HG02852 (cell line): ENCODE results near the gene OR4D6.

Source experiments
- ATAC-seq: cut with Tn5 transposase; IDR thresholded peaks from one replicate; pipeline ENCODE4 v1.9.1; 2021; ENCODE audit warnings: mild to moderate bottlenecking, moderate library complexity; ENCODE audit not compliant: unreplicated experiment

The OR4D6 gene

DNA sequence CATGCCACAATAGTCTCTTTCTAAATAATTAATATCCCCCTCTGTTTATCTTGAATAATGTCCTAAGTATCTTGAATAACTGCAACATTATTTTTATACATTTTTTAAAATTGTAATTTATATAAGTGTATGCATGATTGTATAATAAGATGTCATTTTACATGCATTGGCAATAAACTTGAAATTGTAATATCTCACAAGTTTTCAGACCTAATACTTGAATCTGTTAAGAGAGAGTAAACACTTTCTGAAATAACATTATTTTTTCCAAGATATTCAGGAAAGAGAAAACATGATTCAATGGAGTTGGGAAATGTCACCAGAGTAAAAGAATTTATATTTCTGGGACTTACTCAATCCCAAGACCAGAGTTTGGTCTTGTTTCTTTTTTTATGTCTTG, 46.5 kb downstream of the OR4D6 start, which contains the start of gene OR4D11:
Gene OR4D11, plus strand, starts transcription at position 301 of the 400 bp plus-strand sequence. Its CDS starts 0 bp downstream, at position 301.
- no peak for ATAC-seq
